Upper lobe of left lung (tissue), 6 donors: ENCODE results near the gene ABHD4. TPM values are rescaled to one million over a fixed set of nuclear protein-coding genes. Genes with fewer than 3 reads are reported as not detected.
A peak's percentile ranks its signal among the peaks of the same experiment; 100 is the strongest.
"Not testable (repeated sequence)": the region's sequence is repeated elsewhere in the genome, so short reads cannot be mapped to it uniquely, and the experiment has no call there.

Experiments used
- ATAC-seq, 2 donors: fragments of 200-7000 bp; cut with Tn5 transposase; one replicate each; pipeline ENCODE4 v1.9.1; 2022; ENCODE audit warnings: mild to moderate bottlenecking in 2 of 2, moderate library complexity in 2 of 2; ENCODE audit not compliant: low FRiP score in 2 of 2
- DNase-seq, 2 donors: peaks; one replicate each; pipeline ENCODE4 v3.0.0-alpha.2; 2019 to 2020
- H3K27ac ChIP-seq, 4 donors: fragments of 200-600 bp; sonication (generic); one replicate each; pipeline ENCODE4 v1.5.1; 2016 to 2019
- H3K27me3 ChIP-seq, 4 donors: fragments of 200-600 bp; sonication (generic); one replicate each; pipeline ENCODE4 v1.5.1; 2017 to 2019
- H3K36me3 ChIP-seq, 4 donors: fragments of 200-600 bp; sonication (generic); one replicate each; pipeline ENCODE4 v1.5.1; 2016 to 2019
- H3K4me1 ChIP-seq, 4 donors: fragments of 200-600 bp; sonication (generic); one replicate each; pipeline ENCODE4 v1.5.1; 2018 to 2019
- H3K4me3 ChIP-seq, 4 donors: fragments of 200-600 bp; sonication (generic); one replicate each; pipeline ENCODE4 v1.5.1; 2017 to 2019; ENCODE audit warnings: mild to moderate bottlenecking in 2 of 4, moderate library complexity in 1 of 4
- H3K9me3 ChIP-seq, 4 donors: fragments of 200-600 bp; sonication (generic); one replicate each; pipeline ENCODE4 v1.5.1; 2018 to 2019
- EP300 ChIP-seq, 4 donors: sonication (generic); formaldehyde crosslinking; IDR thresholded peaks; one replicate each; pipeline ENCODE4 v1.5.1; 2017; ENCODE audit warnings: antibody characterized with exemption in 4 of 4, control low read depth in 2 of 4
- POLR2A ChIP-seq, 4 donors: fragments of 450-650 bp; IDR thresholded peaks; one replicate each; pipeline ENCODE4 v1.5.1; 2016 to 2017; ENCODE audit warnings: antibody characterized with exemption in 4 of 4, mild to moderate bottlenecking in 2 of 4
- POLR2AphosphoS5 ChIP-seq, 2 donors: sonication (generic); formaldehyde crosslinking; IDR thresholded peaks; one replicate each; pipeline ENCODE4 v1.5.1; 2017; ENCODE audit warnings: antibody characterized with exemption in 2 of 2
- WGBS, 2 donors: methylation state at CpG; one replicate each; pipeline ENCODE4 v1.1.5; 2017 to 2018; 5-methylcytosine and 5-hydroxymethylcytosine counted together
- total RNA-seq, 6 donors: library from RNA; depleted of rRNA in 4 of 6; stranded (reverse); fragments of >200 nt in 4 of 6; gene quantifications; one replicate each; pipeline versions ENCODE4 v1.1.0 to v1.2.1, GENCODE V29; 2016 to 2021
- TF ChIP-seq, protein P1 (sequence below), 6 experiments: fragments of 450-650 bp in 4 of 6; fragments of 200-600 bp in 2 of 6; sonication (generic) in 2 of 6; IDR thresholded peaks; one replicate each; pipeline ENCODE4 v1.5.1; 2016 to 2019; ENCODE audit warnings: antibody characterized with exemption in 6 of 6
- donor health status: DM: no; HTN: no; CAD: no; lungs with moderate emphysema.
- donor health status: DM: no; HTN: yes; CAD: no; lungs with severe emphysema.

Gene ABHD4
- total RNA-seq, 6 donors from 2014 or later = 20.1 to 31.3 (median 26.1) TPM

DNA sequence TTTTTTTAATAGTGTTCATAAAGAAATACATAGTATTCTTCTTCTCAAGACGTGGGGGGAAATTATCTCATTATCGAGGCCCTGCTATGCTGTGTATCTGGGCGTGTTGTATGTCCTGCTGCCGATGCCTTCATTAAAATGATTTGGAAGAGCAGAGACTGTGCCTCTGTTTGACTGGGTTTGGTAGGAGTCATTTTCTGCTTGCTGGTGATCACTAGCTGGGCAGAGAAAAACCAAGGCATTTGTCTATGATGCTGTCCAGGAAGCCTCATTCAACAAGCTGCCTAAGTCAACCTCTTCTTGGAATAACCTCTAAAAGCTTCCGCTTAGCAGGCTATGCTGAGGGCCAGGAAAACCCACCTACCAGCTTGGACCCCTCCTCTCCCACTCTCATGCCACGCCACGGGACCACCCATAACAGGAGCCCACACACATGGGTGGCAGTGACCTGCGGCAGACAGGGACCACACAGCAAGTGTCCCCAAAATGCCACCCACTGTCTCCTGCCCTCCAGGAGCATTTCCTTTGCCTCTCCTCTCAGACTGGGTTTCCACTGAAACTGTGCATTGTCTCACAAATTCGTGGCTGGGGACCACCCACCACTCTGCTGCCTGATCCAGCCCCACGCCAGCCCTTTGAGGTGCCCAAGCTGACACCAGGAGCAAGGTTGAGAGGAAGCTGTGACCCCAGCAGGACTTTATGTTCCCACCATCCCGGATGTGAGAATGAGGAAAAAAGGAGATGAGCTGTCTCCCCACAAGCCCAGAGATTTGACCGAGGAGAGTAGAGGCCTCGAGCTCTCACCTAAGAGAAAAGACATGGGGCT, 45.9 kb upstream of the ABHD4 start:
- Histone ChIP-seq H3K4me3 (no peak overlapping the region), H3K4me1 (peaks cover 8 to 19% (median 16%) of the 10 kb centered on the region in 4 donors), H3K9me3 (no peaks in the 10 kb centered on the region), H3K27ac (peak overlapping the region in 2 of 4 donors; percentile 35 to 84), H3K36me3 (no peaks in the 10 kb centered on the region), H3K27me3 (no peaks in the 10 kb centered on the region)
- DNase-seq (peak in 1 of 2 donors; percentile 17), ATAC-seq (no peak)
- TF ChIP-seq, protein P1, sequence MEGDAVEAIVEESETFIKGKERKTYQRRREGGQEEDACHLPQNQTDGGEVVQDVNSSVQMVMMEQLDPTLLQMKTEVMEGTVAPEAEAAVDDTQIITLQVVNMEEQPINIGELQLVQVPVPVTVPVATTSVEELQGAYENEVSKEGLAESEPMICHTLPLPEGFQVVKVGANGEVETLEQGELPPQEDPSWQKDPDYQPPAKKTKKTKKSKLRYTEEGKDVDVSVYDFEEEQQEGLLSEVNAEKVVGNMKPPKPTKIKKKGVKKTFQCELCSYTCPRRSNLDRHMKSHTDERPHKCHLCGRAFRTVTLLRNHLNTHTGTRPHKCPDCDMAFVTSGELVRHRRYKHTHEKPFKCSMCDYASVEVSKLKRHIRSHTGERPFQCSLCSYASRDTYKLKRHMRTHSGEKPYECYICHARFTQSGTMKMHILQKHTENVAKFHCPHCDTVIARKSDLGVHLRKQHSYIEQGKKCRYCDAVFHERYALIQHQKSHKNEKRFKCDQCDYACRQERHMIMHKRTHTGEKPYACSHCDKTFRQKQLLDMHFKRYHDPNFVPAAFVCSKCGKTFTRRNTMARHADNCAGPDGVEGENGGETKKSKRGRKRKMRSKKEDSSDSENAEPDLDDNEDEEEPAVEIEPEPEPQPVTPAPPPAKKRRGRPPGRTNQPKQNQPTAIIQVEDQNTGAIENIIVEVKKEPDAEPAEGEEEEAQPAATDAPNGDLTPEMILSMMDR (IDR thresholded peaks at IDR 0.05) = no peak
- TF ChIP-seq EP300 (IDR thresholded peaks at IDR 0.05) (no peak), POLR2A (IDR thresholded peaks at IDR 0.05) (no peak), POLR2AphosphoS5 (IDR thresholded peaks at IDR 0.05) (no peak)
- 78 to 82% methylated on average over 12 to 13 of the region's 13 CpGs for WGBS, 2 donors

DNA sequence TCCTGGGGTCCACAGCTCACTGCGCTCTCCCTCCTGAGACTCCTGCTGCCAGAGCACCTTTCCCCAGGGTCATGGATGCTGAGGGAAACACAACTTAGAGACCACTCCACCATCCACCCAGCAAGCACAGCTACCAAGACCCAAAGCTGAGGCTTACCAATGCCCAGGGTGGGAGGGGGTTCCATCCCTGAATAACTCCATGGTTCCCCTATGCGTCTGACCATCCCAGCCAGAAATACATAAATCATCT, 45.3 kb upstream of the ABHD4 start:
- Histone ChIP-seq H3K36me3 (no peaks in the 10 kb centered on the region), H3K4me1 (peaks cover 11 to 24% (median 19%) of the 10 kb centered on the region in 4 donors), H3K4me3 (no peak overlapping the region), H3K27me3 (no peaks in the 10 kb centered on the region), H3K27ac (peak overlapping the region in 2 of 4 donors; percentile 35 to 84), H3K9me3 (no peaks in the 10 kb centered on the region)
- WGBS, 2 donors = 100% methylated on average over 1 to 2 of the region's 2 CpGs
- ATAC-seq (no peak), DNase-seq (no peak)
- TF ChIP-seq EP300 (IDR thresholded peaks at IDR 0.05) (no peak), POLR2A (IDR thresholded peaks at IDR 0.05) (no peak), POLR2AphosphoS5 (IDR thresholded peaks at IDR 0.05) (no peak)
- TF ChIP-seq, protein P1 (IDR thresholded peaks at IDR 0.05) = no peak

DNA sequence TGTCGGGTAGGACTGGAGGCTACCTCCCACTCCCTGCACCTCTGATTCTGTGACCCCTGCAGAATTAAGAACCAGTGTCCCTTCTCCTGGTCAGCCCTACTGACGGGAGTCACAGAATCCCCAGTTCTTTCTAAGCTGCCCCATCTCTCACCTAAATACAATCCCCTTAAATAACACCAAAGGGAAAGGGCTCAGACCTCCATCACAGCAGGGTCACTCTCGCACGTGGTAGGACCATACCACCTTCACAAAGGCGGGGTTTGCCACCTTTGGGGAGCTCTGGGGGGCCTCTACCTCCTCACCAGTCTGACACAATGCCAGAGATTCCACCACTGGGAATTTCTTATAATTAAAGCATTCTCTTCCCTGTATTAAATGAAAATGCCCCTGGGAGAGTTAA, 44.7 kb upstream of the ABHD4 start:
- Histone ChIP-seq H3K36me3 (no peaks in the 10 kb centered on the region), H3K9me3 (no peaks in the 10 kb centered on the region), H3K4me1 (peaks cover 15 to 30% (median 26%) of the 10 kb centered on the region in 4 donors), H3K27me3 (no peaks in the 10 kb centered on the region), H3K4me3 (no peak overlapping the region), H3K27ac (peak overlapping the region in 2 of 4 donors; percentile 76 to 84)
- ATAC-seq (no peak), DNase-seq (no peak)
- WGBS, 2 donors = 78 to 87% methylated on average over 5 of the region's 5 CpGs
- TF ChIP-seq EP300 (IDR thresholded peaks at IDR 0.05) (no peak), POLR2A (IDR thresholded peaks at IDR 0.05) (no peak), POLR2AphosphoS5 (IDR thresholded peaks at IDR 0.05) (no peak)
- TF ChIP-seq, protein P1 (IDR thresholded peaks at IDR 0.05) = no peak

DNA sequence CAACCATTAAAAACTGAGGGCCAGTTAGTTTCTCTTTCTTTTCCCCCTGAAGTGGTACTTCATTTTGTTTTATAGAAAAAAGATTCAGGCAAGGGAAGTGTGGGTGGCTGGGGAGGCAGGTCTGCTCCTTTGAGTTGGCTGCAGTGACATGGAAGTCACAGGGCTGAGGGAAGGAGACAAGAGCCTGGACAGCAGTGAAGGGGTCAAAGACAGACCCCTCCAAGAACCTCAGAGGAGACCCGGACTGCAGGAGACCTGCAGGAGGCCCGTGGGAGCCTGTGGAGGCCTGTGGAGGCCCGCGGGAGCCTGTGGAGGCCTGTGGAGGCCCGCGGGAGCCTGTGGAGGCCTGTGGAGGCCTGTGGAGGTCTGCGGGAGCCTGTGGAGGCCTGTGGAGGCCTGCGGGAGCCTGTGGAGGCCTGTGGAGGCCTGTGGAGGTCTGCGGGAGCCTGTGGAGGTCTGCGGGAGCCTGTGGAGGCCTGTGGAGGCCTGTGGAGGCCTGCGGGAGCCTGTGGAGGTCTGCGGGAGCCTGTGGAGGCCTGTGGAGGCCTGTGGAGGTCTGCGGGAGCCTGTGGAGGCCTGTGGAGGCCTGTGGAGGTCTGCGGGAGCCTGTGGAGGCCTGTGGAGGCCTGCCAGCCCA, 44.1 kb upstream of the ABHD4 start:
- not testable (repeated sequence) for H3K9me3 ChIP-seq, H3K36me3 ChIP-seq, ATAC-seq, H3K4me3 ChIP-seq, H3K27me3 ChIP-seq
- 81 to 92% methylated on average over 6 to 9 of the region's 14 CpGs for WGBS, 2 donors
- peak in 1 of 2 donors; percentile 77 for DNase-seq
- peak overlapping the region in 2 of 4 donors; percentile 76 to 84 for H3K27ac ChIP-seq
- H3K4me1 ChIP-seq = peaks cover 18 to 34% (median 30%) of the 10 kb centered on the region in 4 donors

DNA sequence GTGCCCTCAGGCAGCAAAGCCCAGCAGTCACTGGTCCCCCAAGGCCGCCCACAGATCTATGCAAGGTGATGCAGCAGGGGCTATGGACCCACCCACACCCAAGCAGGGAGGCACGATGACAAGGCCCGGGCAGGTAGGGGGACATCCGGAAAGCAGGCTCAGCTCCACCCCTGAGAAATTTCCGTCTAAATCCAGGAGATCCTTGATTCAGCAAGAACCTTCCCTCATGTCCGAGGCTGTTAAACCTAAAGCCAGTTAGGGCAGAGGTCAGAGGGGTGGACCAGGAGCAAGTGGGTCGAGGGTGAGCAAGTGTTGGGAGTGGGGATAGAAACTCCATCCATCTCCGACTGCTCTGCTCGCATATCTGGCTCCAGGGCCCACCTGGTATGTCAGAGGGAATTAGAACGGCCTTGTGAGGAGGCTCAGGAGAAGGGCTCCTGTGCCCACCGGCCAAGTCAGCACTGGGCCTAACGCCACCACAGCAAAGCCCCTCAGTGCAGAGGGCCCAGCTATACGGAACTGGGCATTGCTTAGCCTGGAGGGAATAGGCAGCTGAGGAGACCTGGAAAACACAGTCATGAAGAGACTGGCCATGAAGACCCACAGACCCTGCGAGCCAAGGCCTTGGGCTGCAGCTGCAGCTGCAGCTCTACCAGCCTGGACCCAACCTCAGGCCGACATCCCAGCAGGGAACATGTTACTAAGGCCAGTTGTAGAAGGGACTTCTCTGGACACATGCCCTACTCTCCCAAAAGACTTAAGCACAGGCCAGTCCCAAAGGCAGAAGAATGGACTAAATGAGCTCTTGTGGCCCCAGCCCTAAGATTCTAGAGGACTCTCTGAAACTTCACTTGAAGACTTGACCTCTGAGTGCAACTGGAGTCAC, 43.4 kb upstream of the ABHD4 start:
- H3K27ac ChIP-seq = peak overlapping the region in 3 of 4 donors; percentile 17 to 84 (median 76)
- no peaks in the 10 kb centered on the region for H3K36me3 ChIP-seq
- 87 to 93% methylated on average over 9 to 15 of the region's 15 CpGs for WGBS, 2 donors

More for the DNA sequence above, 43.4 kb upstream of the ABHD4 start:
- Histone ChIP-seq H3K4me1 (peaks cover 25 to 39% (median 37%) of the 10 kb centered on the region in 4 donors), H3K9me3 (no peaks in the 10 kb centered on the region), H3K27me3 (no peaks in the 10 kb centered on the region), H3K4me3 (no peak overlapping the region)
- ATAC-seq (no peak), DNase-seq (no peak)
- no peak for TF ChIP-seq POLR2A (IDR thresholded peaks at IDR 0.05)
- TF ChIP-seq, protein P1 (IDR thresholded peaks at IDR 0.05) = no peak
- no peak for TF ChIP-seq EP300 (IDR thresholded peaks at IDR 0.05)
